Coronary artery (tissue), 2 donors: ENCODE results near the gene RNF207.

Experiments
- DNase-seq: peaks from one replicate; pipeline ENCODE4 v3.0.0-alpha.2; 2017; ENCODE audit warnings: low spot score
- H3K27ac ChIP-seq, 2 donors: fragments of 200-600 bp; sonication (generic); one replicate each; pipeline ENCODE4 v1.5.1; 2016 to 2019
- H3K4me3 ChIP-seq: fragments of 200-600 bp; sonication (generic); 2 replicates; pipeline ENCODE4 v1.5.1; 2016; ENCODE audit warnings: mild to moderate bottlenecking, moderate library complexity
- CTCF ChIP-seq: fragments of 200-600 bp; sonication (generic); IDR thresholded peaks from one replicate; pipeline ENCODE4 v1.5.1; 2019; ENCODE audit warnings: antibody characterized with exemption

RNF207 gene

GRCh38 chr1:6246497-6247467, 40.9 kb downstream of the RNF207 start:
- peak; percentile 94 for TF ChIP-seq CTCF
- no peak overlapping the region for H3K4me3 ChIP-seq
- peak; percentile 84 for DNase-seq
- no peak overlapping the region for H3K27ac ChIP-seq

- Histone ChIP-seq H3K4me3 (no peak overlapping the region), H3K27ac (no peak overlapping the region)
- no peak for DNase-seq
- TF ChIP-seq CTCF: no peak
Measured at GRCh38 chr1:6247651-6248050, 41.7 kb downstream of the RNF207 start.

GRCh38 chr1:6248161-6248776, 42.4 kb downstream of the RNF207 start:
- Histone ChIP-seq H3K4me3 (no peak overlapping the region), H3K27ac (no peak overlapping the region)
- no peak for TF ChIP-seq CTCF
- DNase-seq: no peak

GRCh38 chr1:6248932-6249738, 43.2 kb downstream of the RNF207 start:
- Histone ChIP-seq H3K27ac (no peak overlapping the region), H3K4me3 (peak overlapping the region; percentile 30)
- TF ChIP-seq CTCF: no peak
- no peak for DNase-seq

- peak overlapping the region; percentile 30 for H3K4me3 ChIP-seq
- H3K27ac ChIP-seq: no peak overlapping the region
- no peak for DNase-seq
- no peak for TF ChIP-seq CTCF
Measured at GRCh38 chr1:6249739-6250689, 44.1 kb downstream of the RNF207 start.

GRCh38 chr1:6251233-6251632, 45.3 kb downstream of the RNF207 start:
- no peak for TF ChIP-seq CTCF
- no peak overlapping the region for H3K27ac ChIP-seq
- DNase-seq: no peak
- H3K4me3 ChIP-seq: no peak overlapping the region
